NCI-H226 (cell line): ENCODE measurements around the gene SLC13A3.

Source experiments
- DNase-seq: peaks from one replicate; pipeline ENCODE4 v3.0.0-alpha.2; 2015

The SLC13A3 gene, protein sequence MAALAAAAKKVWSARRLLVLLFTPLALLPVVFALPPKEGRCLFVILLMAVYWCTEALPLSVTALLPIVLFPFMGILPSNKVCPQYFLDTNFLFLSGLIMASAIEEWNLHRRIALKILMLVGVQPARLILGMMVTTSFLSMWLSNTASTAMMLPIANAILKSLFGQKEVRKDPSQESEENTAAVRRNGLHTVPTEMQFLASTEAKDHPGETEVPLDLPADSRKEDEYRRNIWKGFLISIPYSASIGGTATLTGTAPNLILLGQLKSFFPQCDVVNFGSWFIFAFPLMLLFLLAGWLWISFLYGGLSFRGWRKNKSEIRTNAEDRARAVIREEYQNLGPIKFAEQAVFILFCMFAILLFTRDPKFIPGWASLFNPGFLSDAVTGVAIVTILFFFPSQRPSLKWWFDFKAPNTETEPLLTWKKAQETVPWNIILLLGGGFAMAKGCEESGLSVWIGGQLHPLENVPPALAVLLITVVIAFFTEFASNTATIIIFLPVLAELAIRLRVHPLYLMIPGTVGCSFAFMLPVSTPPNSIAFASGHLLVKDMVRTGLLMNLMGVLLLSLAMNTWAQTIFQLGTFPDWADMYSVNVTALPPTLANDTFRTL

DNA sequence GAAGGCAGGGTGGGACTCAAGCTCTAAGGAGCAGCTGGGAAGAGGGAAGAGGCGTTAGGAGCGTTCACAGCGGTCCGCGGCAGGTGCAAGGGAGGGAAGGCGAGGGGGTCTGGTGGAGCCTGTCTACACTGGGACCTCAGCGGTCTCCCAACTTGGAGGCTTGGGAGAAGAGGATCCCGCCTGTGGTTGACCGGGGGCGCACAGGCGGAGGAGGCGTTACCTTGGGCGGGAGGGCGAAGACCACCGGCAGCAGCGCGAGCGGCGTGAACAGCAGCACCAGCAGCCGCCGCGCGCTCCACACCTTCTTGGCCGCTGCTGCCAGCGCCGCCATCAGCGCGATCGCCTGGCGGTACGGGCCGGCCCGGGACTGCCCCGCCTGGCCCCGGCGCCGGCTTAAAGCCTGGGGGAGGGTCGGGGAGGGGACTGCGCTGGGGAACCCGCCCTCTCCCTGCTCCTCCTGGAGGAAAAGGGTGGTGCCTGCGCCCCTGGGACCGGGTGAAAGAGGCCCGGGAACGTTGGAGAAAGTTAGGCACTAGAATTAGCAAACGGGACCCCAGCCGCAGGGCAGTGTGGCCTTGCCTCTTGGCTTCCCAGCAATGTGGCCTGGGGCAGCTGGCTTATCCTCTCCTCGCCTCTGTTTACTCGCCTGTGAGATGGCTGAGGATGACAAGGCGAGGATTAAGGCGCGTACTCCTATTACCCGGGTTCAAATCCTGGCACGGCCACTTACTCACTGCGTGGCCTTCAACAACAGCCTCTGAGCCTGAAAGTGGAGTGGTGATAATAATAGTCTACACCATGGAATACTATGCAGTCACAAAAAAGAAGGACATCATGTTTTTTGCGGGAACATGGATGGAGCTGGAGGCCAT is at the start of gene SLC13A3:
Gene SLC13A3 (minus strand): TSS at position 369 of the 872 bp plus-strand sequence. CDS start 38 bp downstream, at position 331.
- DNase-seq, result no peak

DNA sequence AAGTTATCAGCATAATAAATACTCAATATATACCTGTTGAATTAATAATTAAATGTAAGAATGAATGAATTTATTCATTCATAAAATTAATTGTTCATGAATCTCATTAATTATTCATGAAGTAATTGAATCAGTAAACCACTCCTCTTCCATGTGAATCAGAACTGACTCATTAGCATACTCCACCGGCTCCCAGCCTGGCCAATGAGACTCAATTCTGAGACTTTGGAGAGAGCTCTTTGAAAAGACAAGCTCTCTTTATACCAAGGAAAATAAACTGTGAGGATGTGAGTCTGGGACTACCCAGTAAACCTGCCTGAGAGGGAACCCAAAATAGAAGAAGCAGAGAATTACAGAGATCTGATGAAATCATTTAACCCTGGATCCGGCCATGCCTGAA is 49.8 kb upstream of the SLC13A3 start:
- DNase-seq, result no peak

DNA sequence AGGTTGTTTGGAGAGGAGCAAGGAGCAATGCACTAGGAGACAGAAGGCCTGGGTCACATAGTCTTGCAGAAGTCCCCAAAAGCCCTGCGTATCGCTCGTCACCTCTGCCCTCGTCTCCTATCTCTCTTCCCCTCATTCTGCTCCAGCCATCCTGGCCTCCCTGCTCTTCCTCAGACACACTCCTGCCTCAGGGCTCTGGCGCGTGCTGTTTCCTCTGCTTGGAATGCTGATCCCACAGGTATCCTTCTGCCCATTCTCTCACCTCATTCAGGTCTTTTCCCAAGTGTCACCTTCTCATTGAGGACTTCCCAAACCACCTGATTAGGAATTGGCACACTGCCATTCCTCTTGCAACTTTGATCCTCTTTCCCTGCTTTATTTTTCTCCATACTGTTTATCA is 49.2 kb upstream of the SLC13A3 start:
- DNase-seq, result no peak

DNA sequence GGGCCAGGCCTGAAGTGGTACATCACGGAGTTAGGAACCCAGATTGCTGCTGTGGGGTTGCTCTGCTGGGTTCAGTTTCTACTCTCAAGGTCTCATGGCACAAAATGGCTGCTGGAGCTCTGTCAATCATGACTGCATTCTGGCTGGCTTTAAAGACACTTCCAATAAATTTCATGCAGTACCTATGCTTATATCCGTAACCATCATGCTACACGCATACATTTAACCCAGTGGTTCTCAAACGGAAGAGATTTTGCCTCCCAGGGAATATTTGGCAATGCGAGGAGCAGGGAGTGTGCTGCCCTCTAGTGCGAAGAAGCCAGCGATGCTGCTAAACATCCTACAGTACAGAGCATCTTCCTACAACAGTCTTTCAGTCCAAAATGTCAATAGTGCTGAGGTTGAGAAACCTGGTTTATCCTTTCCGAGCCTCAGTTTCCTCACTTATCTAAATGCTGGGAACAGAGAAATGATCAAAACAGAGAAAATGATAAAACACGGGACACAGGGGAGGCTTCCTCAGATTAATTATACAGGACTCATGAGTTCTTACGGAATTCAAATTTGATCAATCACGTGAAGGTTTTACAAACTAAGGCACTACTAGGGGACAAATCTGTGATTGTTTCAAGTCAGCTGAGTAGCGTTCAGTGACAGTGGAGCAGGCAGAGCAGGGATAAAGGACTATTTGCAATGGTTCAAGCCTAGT is 48.5 kb upstream of the SLC13A3 start:
- DNase-seq, result no peak

DNA sequence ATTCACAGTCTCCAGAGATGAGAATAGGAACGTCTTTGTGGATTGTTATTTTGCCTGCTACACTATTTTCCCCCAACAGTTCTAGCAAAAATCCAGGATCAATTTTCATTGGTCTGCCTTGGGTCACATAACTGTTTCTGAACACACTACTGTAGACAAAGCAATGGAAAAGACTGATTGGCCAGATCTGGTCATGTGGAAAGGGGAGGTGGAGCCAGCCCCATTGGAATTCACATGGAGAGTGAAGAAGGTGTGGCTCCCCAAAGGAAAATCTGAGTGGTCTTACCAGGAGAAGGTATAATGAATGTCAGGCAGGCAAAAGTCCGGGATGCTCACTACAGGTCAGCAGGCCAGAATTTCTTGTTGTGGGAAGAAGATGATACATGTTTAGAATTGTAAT is 47.5 kb upstream of the SLC13A3 start:
- DNase-seq, result no peak

GRCh38 chr20:46696791-46697279 is 45.6 kb upstream of the SLC13A3 start:
- DNase-seq, result no peak

- DNase-seq, result no peak
These were observed 44.6 kb upstream of the SLC13A3 start for GRCh38 chr20:46695892-46696291.

- DNase-seq, result no peak
These were observed 43.2 kb upstream of the SLC13A3 start for GRCh38 chr20:46694484-46694883.

GRCh38 chr20:46691196-46691595 is 39.9 kb upstream of the SLC13A3 start:
- DNase-seq, result no peak

DNA sequence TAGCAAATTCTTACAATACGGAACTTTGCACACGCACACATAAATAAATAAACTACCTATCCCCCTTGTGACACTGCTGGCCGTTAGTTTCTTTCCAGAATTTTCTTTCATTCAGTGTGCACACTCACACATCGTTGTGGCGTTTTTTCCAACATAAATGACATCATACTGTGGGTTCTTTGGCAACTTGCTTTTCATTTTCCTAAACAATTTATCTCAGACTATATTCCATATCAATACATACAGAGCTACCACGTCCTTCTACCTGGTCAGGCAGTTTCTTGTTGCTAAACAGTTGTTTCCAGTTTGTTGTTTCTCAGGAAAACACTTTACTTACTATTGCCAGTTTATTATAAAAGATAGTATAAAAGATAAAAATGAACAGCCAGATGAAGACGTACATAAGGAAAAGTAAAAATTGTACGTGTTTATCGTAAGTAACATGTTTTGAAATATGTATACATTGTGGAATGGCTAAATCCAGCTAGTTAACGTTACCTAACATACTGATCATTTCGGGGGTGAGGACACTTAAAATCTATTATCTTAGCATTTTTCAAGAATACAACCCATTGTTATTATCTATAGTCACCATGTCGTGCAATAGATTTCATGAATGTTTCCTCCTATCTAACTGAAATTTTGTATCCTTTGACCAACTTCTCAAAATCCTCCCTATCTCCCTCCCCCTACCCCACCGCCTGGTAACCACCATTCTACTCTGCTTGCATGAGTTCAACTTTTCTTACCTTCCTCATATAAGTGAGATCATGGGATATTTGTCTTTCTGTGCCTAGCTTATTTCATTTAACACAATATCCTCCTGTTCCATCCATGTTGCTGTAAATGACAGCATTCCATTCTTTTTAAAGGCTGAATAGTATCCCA is 39.2 kb upstream of the SLC13A3 start:
- DNase-seq, result no peak

GRCh38 chr20:46689754-46690085 is 38.5 kb upstream of the SLC13A3 start:
- DNase-seq, result no peak

- DNase-seq, result peak; percentile 99
These were observed 38.0 kb upstream of the SLC13A3 start, which contains the start of gene TP53RK for GRCh38 chr20:46689082-46689753. TP53RK (minus strand) TSS chr20:46689444; CDS start chr20:46689414, 30 bp downstream.

GRCh38 chr20:46688151-46689081 is 37.2 kb upstream of the SLC13A3 start:
- no peak for DNase-seq

GRCh38 chr20:46683939-46684750 is 32.9 kb upstream of the SLC13A3 start:
- no peak for DNase-seq

DNA sequence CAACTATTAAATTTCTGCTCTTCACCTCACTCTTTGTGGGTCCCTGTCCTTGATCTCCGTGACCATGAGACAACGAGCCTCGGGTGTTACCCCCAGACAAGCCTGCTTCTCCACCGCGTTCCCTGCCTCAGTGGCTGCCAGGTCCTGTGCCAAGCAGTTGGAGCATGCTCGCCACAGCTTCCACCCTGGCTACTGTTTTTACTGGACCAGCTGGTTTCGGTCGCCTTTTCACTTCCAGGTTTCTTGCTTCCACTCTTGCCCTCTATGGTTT is 32.3 kb upstream of the SLC13A3 start:
- DNase-seq, result no peak

DNA sequence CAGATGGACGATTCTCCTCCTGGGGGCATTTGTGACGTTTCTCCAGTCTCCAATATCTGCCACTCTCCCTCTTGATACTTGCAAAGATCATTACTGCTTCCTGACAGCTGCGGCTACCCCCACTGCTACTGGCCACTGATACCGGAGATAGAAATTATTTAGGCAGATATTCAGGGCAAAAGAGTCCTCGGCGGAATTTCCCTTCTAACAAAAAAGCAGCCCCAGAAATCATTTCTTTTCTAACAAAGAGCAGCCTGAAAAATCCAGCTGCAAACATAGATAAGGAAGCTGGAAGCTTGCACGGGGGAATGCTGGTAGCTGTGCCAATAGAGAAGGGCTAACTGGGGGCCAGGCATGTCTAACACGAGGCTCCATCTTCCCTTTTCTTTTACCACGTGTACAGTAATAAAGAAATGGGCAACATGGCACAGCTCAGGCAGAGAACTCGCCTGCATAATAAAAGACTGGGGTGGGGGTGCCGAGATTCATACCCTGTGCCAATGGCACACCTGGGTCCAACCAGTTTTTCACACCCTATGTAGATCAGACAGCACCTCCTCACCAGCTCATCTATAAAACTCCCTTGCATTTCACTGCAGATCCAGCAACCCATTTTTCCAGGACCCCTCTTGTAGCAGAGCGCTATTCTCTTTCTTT is 31.9 kb upstream of the SLC13A3 start:
- no peak for DNase-seq

GRCh38 chr20:46682063-46682821 is 31.0 kb upstream of the SLC13A3 start:
- DNase-seq, result no peak
